Measurements from ENCODE around the gene CFAP99.
A peak's percentile ranks its signal among the peaks of the same experiment; 100 is the strongest.

The CFAP99 gene

GRCh38 chr4:2470791-2471190 lies 52.0 kb downstream of the CFAP99 start:
- H3K4me1 ChIP-seq (ENCODE audit: control insufficient read depth in 1 of 2, insufficient read depth in 2 of 2, low read length in 2 of 2), result peaks cover 8 to 25% of the 10 kb centered on the region in 2 donors
- no peaks in the 10 kb centered on the region for H3K9me3 ChIP-seq (ENCODE audit: control insufficient read depth in 1 of 2, low read length in 2 of 2)
- H3K27me3 ChIP-seq (ENCODE audit: low read depth, low read length), result no peaks in the 10 kb centered on the region
- H3K4me3 ChIP-seq (ENCODE audit: low read depth in 1 of 2, low read length in 2 of 2), result peak overlapping the region in 1 of 2 donors; percentile 90
- peak overlapping the region; percentile 87 for H3K27ac ChIP-seq (ENCODE audit: low read length)
- peaks cover 10 to 12% of the 10 kb centered on the region in 2 donors for H3K36me3 ChIP-seq (ENCODE audit: control insufficient read depth in 1 of 2, insufficient read depth in 2 of 2, low read length in 2 of 2)

GRCh38 chr4:2472187-2472586 lies 53.4 kb downstream of the CFAP99 start:
- Histone ChIP-seq H3K36me3 (ENCODE audit: control insufficient read depth in 1 of 2, insufficient read depth in 2 of 2, low read length in 2 of 2) (peaks cover 10 to 12% of the 10 kb centered on the region in 2 donors), H3K27me3 (ENCODE audit: low read depth, low read length) (no peaks in the 10 kb centered on the region), H3K4me3 (ENCODE audit: low read depth in 1 of 2, low read length in 2 of 2) (no peak overlapping the region), H3K9me3 (ENCODE audit: control insufficient read depth in 1 of 2, low read length in 2 of 2) (no peaks in the 10 kb centered on the region), H3K27ac (ENCODE audit: low read length) (no peak overlapping the region), H3K4me1 (ENCODE audit: control insufficient read depth in 1 of 2, insufficient read depth in 2 of 2, low read length in 2 of 2) (peaks cover 8 to 25% of the 10 kb centered on the region in 2 donors)

GRCh38 chr4:2478229-2478628 lies 59.5 kb downstream of the CFAP99 start:
- Histone ChIP-seq H3K27me3 (ENCODE audit: low read depth, low read length) (no peaks in the 10 kb centered on the region), H3K4me1 (ENCODE audit: control insufficient read depth in 1 of 2, insufficient read depth in 2 of 2, low read length in 2 of 2) (peaks cover 25 to 27% of the 10 kb centered on the region in 2 donors), H3K27ac (ENCODE audit: low read length) (no peak overlapping the region), H3K9me3 (ENCODE audit: control insufficient read depth in 1 of 2, low read length in 2 of 2) (no peaks in the 10 kb centered on the region), H3K36me3 (ENCODE audit: control insufficient read depth in 1 of 2, insufficient read depth in 2 of 2, low read length in 2 of 2) (no peaks in the 10 kb centered on the region), H3K4me3 (ENCODE audit: low read depth in 1 of 2, low read length in 2 of 2) (no peak overlapping the region)

GRCh38 chr4:2480649-2481048 lies 61.9 kb downstream of the CFAP99 start:
- no peaks in the 10 kb centered on the region for H3K27me3 ChIP-seq (ENCODE audit: low read depth, low read length)
- H3K27ac ChIP-seq (ENCODE audit: low read length), result no peak overlapping the region
- H3K4me1 ChIP-seq (ENCODE audit: control insufficient read depth in 1 of 2, insufficient read depth in 2 of 2, low read length in 2 of 2), result peaks cover 40 to 45% of the 10 kb centered on the region in 2 donors

GRCh38 chr4:2482192-2482591 lies 63.4 kb downstream of the CFAP99 start:
- no peaks in the 10 kb centered on the region for H3K9me3 ChIP-seq (ENCODE audit: control insufficient read depth in 1 of 2, low read length in 2 of 2)
- peaks cover 52% of the 10 kb centered on the region in 2 donors for H3K4me1 ChIP-seq (ENCODE audit: control insufficient read depth in 1 of 2, insufficient read depth in 2 of 2, low read length in 2 of 2)
- H3K36me3 ChIP-seq (ENCODE audit: control insufficient read depth in 1 of 2, insufficient read depth in 2 of 2, low read length in 2 of 2), result no peaks in the 10 kb centered on the region
- H3K27ac ChIP-seq (ENCODE audit: low read length), result peak overlapping the region; percentile 93
- H3K4me3 ChIP-seq (ENCODE audit: low read depth in 1 of 2, low read length in 2 of 2), result peak overlapping the region; percentile 17 to 35
- no peaks in the 10 kb centered on the region for H3K27me3 ChIP-seq (ENCODE audit: low read depth, low read length)

More at GRCh38 chr4:2480649-2481048, 61.9 kb downstream of the CFAP99 start:
- Histone ChIP-seq H3K9me3 (ENCODE audit: control insufficient read depth in 1 of 2, low read length in 2 of 2) (no peaks in the 10 kb centered on the region), H3K36me3 (ENCODE audit: control insufficient read depth in 1 of 2, insufficient read depth in 2 of 2, low read length in 2 of 2) (no peaks in the 10 kb centered on the region), H3K4me3 (ENCODE audit: low read depth in 1 of 2, low read length in 2 of 2) (no peak overlapping the region)

GRCh38 chr4:2482693-2483092 lies 63.9 kb downstream of the CFAP99 start:
- Histone ChIP-seq H3K27me3 (ENCODE audit: low read depth, low read length) (no peaks in the 10 kb centered on the region), H3K4me3 (ENCODE audit: low read depth in 1 of 2, low read length in 2 of 2) (peak overlapping the region; percentile 17 to 35), H3K4me1 (ENCODE audit: control insufficient read depth in 1 of 2, insufficient read depth in 2 of 2, low read length in 2 of 2) (peaks cover 52 to 53% of the 10 kb centered on the region in 2 donors), H3K36me3 (ENCODE audit: control insufficient read depth in 1 of 2, insufficient read depth in 2 of 2, low read length in 2 of 2) (no peaks in the 10 kb centered on the region), H3K27ac (ENCODE audit: low read length) (peak overlapping the region; percentile 93), H3K9me3 (ENCODE audit: control insufficient read depth in 1 of 2, low read length in 2 of 2) (no peaks in the 10 kb centered on the region)

- H3K9me3 ChIP-seq (ENCODE audit: control insufficient read depth in 1 of 2, low read length in 2 of 2), result no peaks in the 10 kb centered on the region
- H3K36me3 ChIP-seq (ENCODE audit: control insufficient read depth in 1 of 2, insufficient read depth in 2 of 2, low read length in 2 of 2), result no peaks in the 10 kb centered on the region
- peak overlapping the region; percentile 93 for H3K27ac ChIP-seq (ENCODE audit: low read length)
- no peaks in the 10 kb centered on the region for H3K27me3 ChIP-seq (ENCODE audit: low read depth, low read length)
- H3K4me3 ChIP-seq (ENCODE audit: low read depth in 1 of 2, low read length in 2 of 2), result peak overlapping the region in 1 of 2 donors; percentile 35
- H3K4me1 ChIP-seq (ENCODE audit: control insufficient read depth in 1 of 2, insufficient read depth in 2 of 2, low read length in 2 of 2), result peaks cover 52 to 55% of the 10 kb centered on the region in 2 donors
Measured at GRCh38 chr4:2483237-2483636, 64.5 kb downstream of the CFAP99 start.

- Histone ChIP-seq H3K27ac (ENCODE audit: low read length) (peak overlapping the region; percentile 76), H3K9me3 (ENCODE audit: control insufficient read depth in 1 of 2, low read length in 2 of 2) (no peaks in the 10 kb centered on the region), H3K4me3 (ENCODE audit: low read depth in 1 of 2, low read length in 2 of 2) (no peak overlapping the region), H3K27me3 (ENCODE audit: low read depth, low read length) (no peaks in the 10 kb centered on the region), H3K36me3 (ENCODE audit: control insufficient read depth in 1 of 2, insufficient read depth in 2 of 2, low read length in 2 of 2) (no peaks in the 10 kb centered on the region), H3K4me1 (ENCODE audit: control insufficient read depth in 1 of 2, insufficient read depth in 2 of 2, low read length in 2 of 2) (peaks cover 47 to 55% of the 10 kb centered on the region in 2 donors)
Measured at GRCh38 chr4:2484185-2484584, 65.4 kb downstream of the CFAP99 start.

GRCh38 chr4:2484993-2485392 lies 66.2 kb downstream of the CFAP99 start:
- Histone ChIP-seq H3K27me3 (ENCODE audit: low read depth, low read length) (no peaks in the 10 kb centered on the region), H3K9me3 (ENCODE audit: control insufficient read depth in 1 of 2, low read length in 2 of 2) (no peaks in the 10 kb centered on the region), H3K27ac (ENCODE audit: low read length) (peak overlapping the region; percentile 76), H3K36me3 (ENCODE audit: control insufficient read depth in 1 of 2, insufficient read depth in 2 of 2, low read length in 2 of 2) (peaks cover 0 to 4% of the 10 kb centered on the region in 2 donors), H3K4me3 (ENCODE audit: low read depth in 1 of 2, low read length in 2 of 2) (peak overlapping the region in 1 of 2 donors; percentile 39), H3K4me1 (ENCODE audit: control insufficient read depth in 1 of 2, insufficient read depth in 2 of 2, low read length in 2 of 2) (peaks cover 47 to 55% of the 10 kb centered on the region in 2 donors)

- Histone ChIP-seq H3K4me1 (ENCODE audit: control insufficient read depth in 1 of 2, insufficient read depth in 2 of 2, low read length in 2 of 2) (peaks cover 47 to 51% of the 10 kb centered on the region in 2 donors), H3K36me3 (ENCODE audit: control insufficient read depth in 1 of 2, insufficient read depth in 2 of 2, low read length in 2 of 2) (peaks cover 8 to 13% of the 10 kb centered on the region in 2 donors), H3K27me3 (ENCODE audit: low read depth, low read length) (no peaks in the 10 kb centered on the region), H3K27ac (ENCODE audit: low read length) (peak overlapping the region; percentile 76), H3K9me3 (ENCODE audit: control insufficient read depth in 1 of 2, low read length in 2 of 2) (no peaks in the 10 kb centered on the region), H3K4me3 (ENCODE audit: low read depth in 1 of 2, low read length in 2 of 2) (no peak overlapping the region)
Measured at GRCh38 chr4:2485956-2486355, 67.2 kb downstream of the CFAP99 start.

- H3K4me3 ChIP-seq (ENCODE audit: low read depth in 1 of 2, low read length in 2 of 2), result no peak overlapping the region
- peaks cover 14 to 15% of the 10 kb centered on the region in 2 donors for H3K36me3 ChIP-seq (ENCODE audit: control insufficient read depth in 1 of 2, insufficient read depth in 2 of 2, low read length in 2 of 2)
- H3K27ac ChIP-seq (ENCODE audit: low read length), result no peak overlapping the region
- H3K27me3 ChIP-seq (ENCODE audit: low read depth, low read length), result no peaks in the 10 kb centered on the region
- no peaks in the 10 kb centered on the region for H3K9me3 ChIP-seq (ENCODE audit: control insufficient read depth in 1 of 2, low read length in 2 of 2)
- peaks cover 37 to 42% of the 10 kb centered on the region in 2 donors for H3K4me1 ChIP-seq (ENCODE audit: control insufficient read depth in 1 of 2, insufficient read depth in 2 of 2, low read length in 2 of 2)
Measured at GRCh38 chr4:2486981-2487380, 68.2 kb downstream of the CFAP99 start.

- peaks cover 31 to 36% of the 10 kb centered on the region in 2 donors for H3K4me1 ChIP-seq (ENCODE audit: control insufficient read depth in 1 of 2, insufficient read depth in 2 of 2, low read length in 2 of 2)
- H3K4me3 ChIP-seq (ENCODE audit: low read depth in 1 of 2, low read length in 2 of 2), result no peak overlapping the region
- H3K27ac ChIP-seq (ENCODE audit: low read length), result no peak overlapping the region
- H3K27me3 ChIP-seq (ENCODE audit: low read depth, low read length), result no peaks in the 10 kb centered on the region
- peaks cover 20 to 21% of the 10 kb centered on the region in 2 donors for H3K36me3 ChIP-seq (ENCODE audit: control insufficient read depth in 1 of 2, insufficient read depth in 2 of 2, low read length in 2 of 2)
- H3K9me3 ChIP-seq (ENCODE audit: control insufficient read depth in 1 of 2, low read length in 2 of 2), result no peaks in the 10 kb centered on the region
Measured at GRCh38 chr4:2487632-2488031, 68.9 kb downstream of the CFAP99 start.
